ENCODE results near the gene CHPF2. TPM values are rescaled to one million over a fixed set of nuclear protein-coding genes. Genes with fewer than 3 reads are reported as not detected.

The CHPF2 gene
- total RNA-seq, 1 donor from 2014 or later, result 17.3 TPM

DNA sequence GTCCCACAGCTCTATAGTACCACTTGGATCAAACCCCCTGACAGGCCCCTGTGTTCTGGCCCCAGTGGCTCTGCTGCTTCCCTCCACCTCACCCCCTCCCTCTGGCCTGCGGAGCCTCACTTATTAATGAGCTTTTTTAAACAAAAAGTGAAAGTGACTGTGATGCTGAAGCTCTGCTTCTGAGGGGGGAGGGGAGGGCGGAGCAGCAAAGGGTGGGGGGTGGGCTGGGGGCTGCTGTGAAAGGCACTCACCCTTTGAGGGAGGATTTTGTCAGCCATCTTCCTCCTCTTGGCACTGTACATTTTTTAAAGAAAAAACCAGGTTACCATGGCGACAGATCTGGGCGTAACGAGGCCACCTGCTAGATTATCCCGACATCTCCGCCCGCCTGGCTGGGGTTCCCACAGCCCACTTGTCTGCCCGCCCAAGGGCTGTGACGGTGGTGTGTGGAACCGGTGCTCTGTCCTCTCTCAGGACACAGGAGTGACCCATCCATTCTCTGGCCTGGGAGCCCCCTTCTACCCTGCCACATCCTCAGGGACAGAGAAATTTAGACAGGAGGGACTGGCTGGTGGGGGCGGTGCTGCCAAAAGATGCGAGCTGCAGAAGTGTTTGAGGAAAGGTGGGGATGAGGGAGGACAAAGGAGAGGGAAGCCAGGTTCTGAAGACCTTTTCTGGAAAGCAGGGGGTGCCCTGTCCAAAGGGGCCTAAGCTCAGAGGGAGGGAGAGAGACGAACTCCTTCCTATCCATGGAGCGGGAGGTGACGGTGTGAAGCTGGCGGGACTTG is 11.3 kb downstream of the CHPF2 start:
- TF ChIP-seq, protein P1, sequence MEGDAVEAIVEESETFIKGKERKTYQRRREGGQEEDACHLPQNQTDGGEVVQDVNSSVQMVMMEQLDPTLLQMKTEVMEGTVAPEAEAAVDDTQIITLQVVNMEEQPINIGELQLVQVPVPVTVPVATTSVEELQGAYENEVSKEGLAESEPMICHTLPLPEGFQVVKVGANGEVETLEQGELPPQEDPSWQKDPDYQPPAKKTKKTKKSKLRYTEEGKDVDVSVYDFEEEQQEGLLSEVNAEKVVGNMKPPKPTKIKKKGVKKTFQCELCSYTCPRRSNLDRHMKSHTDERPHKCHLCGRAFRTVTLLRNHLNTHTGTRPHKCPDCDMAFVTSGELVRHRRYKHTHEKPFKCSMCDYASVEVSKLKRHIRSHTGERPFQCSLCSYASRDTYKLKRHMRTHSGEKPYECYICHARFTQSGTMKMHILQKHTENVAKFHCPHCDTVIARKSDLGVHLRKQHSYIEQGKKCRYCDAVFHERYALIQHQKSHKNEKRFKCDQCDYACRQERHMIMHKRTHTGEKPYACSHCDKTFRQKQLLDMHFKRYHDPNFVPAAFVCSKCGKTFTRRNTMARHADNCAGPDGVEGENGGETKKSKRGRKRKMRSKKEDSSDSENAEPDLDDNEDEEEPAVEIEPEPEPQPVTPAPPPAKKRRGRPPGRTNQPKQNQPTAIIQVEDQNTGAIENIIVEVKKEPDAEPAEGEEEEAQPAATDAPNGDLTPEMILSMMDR (IDR thresholded peaks at IDR 0.05; ENCODE audit: borderline replicate concordance), result no peak
- Histone ChIP-seq H3K36me3 (peaks cover 32% of the 10 kb centered on the region), H3K4me3 (no peak overlapping the region), H3K27me3 (ENCODE audit: low read depth) (peaks cover 29% of the 10 kb centered on the region), H3K27ac (replicated peaks) (peak overlapping the region; percentile 5), H3K9me3 (replicated peaks) (no peaks in the 10 kb centered on the region), H3K4me1 (peaks cover 75% of the 10 kb centered on the region)
- intact Hi-C loops (cut with micrococcal nuclease), result no loop called here
- no peak for DNase-seq

DNA sequence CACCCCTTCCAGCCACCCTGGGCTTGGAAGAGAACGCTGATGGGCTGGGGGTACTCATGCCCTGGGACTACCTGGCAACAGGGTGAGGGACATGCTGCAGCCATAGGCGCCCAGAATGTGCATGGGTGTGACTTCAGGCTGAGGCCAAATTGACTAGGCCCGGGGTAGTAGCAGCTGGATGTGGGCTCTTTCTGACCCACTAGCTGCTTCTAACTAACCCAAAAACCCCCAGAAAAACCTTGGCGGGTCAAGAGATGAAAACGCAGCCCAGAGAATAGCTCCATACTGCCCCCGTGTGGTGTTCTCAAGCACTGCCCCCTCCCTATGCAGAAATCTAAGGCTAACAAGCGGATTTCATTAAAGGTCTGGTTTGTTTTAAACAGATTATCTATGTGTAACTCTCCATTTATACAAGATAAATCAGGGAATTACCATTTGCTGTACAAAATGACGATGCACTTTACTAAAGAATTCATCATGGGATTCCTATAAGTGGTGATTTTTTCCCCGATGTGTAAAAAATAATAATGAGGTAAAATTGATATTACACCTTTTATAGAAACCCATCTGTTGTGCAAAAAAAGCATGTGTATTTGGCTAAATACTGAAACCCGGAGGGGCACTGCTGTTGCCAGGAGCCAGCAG is 12.0 kb downstream of the CHPF2 start:
- H3K9me3 ChIP-seq (replicated peaks), result no peaks in the 10 kb centered on the region
- H3K36me3 ChIP-seq, result peaks cover 25% of the 10 kb centered on the region
- H3K4me3 ChIP-seq, result peak overlapping the region; percentile 84
- DNase-seq, result no peak
- intact Hi-C loops (cut with micrococcal nuclease), result no loop called here
- peaks cover 29% of the 10 kb centered on the region for H3K27me3 ChIP-seq (ENCODE audit: low read depth)
- peaks cover 80% of the 10 kb centered on the region for H3K4me1 ChIP-seq
- TF ChIP-seq, protein P1 (IDR thresholded peaks at IDR 0.05; ENCODE audit: borderline replicate concordance), result peak; percentile 90
- no peak overlapping the region for H3K27ac ChIP-seq (replicated peaks)

DNA sequence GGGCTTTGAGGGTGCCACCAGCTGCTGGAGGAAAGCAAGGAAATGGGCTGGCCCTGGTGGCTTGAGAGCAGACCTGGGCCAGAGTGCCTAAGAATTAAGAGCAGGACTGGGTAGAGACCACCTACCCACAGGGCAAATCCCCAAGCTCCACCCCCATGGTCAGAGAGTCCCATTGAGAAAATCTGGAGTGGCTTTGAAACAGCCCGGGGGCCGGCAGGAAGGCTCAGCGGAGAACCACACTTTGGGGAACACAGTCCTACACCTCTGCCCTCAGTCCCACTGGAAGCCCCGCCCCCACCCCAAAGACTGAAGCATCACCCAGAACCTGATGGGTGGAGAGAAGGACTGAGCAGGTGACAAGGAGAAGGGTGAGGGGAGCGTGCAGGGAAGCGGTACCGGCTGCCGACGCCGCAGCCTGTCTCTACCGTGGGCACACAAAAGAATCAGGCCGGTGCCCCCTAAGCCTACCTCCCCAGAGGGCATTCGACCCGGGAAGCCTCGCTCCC is 12.6 kb downstream of the CHPF2 start:
- no peaks in the 10 kb centered on the region for H3K9me3 ChIP-seq (replicated peaks)
- peaks cover 29% of the 10 kb centered on the region for H3K27me3 ChIP-seq (ENCODE audit: low read depth)
- H3K27ac ChIP-seq (replicated peaks), result peak overlapping the region; percentile 99
- DNase-seq, result no peak
- intact Hi-C loops (cut with micrococcal nuclease), result no loop called here
- H3K4me1 ChIP-seq, result peaks cover 86% of the 10 kb centered on the region
- H3K4me3 ChIP-seq, result peak overlapping the region; percentile 84
- peaks cover 19% of the 10 kb centered on the region for H3K36me3 ChIP-seq
- TF ChIP-seq, protein P1 (IDR thresholded peaks at IDR 0.05; ENCODE audit: borderline replicate concordance), result no peak

DNA sequence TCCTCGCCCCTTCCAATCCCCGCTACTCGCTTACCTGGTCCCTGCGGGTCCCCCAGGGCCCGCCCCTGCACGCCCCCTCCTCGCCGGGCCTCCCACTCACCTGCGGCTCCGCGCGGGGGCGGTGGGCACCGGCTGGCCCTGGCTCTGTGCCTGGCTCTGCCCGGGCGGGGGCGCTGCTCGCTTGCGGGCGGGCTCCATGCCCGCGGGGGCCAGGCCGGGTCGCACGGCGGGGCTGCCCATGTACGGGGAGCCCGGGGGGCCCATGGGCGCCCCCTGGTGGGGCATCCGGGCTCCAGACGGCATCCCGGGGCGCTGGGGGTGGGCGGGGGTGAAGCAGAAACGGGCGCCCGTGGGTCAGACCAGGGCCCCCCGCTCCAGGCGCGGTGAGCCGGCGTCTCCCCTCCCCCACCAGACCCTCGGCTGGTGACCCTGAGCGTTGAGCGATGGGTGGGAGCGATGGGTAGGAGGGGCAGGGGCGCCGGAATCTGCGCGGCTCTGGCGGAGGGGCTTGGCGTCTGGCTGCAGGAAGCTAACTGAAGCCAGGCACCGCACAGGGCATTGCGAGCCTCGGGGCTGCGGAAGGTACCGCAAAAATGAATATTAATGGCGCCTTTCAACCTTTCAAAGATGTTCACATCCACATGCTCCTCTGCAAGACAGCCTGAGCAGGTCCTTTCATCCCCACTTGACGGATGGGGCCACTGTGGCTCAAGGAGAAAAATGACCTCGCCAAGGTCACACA is 13.2 kb downstream of the CHPF2 start:
- DNase-seq, result no peak
- peaks cover 29% of the 10 kb centered on the region for H3K27me3 ChIP-seq (ENCODE audit: low read depth)
- TF ChIP-seq, protein P1 (IDR thresholded peaks at IDR 0.05; ENCODE audit: borderline replicate concordance), result peak; percentile 71
- H3K27ac ChIP-seq (replicated peaks), result peak overlapping the region; percentile 99
- peak overlapping the region; percentile 84 for H3K4me3 ChIP-seq
- peaks cover 86% of the 10 kb centered on the region for H3K4me1 ChIP-seq
- intact Hi-C loops (cut with micrococcal nuclease), result no loop called here
- H3K36me3 ChIP-seq, result peaks cover 17% of the 10 kb centered on the region
- H3K9me3 ChIP-seq (replicated peaks), result no peaks in the 10 kb centered on the region

DNA sequence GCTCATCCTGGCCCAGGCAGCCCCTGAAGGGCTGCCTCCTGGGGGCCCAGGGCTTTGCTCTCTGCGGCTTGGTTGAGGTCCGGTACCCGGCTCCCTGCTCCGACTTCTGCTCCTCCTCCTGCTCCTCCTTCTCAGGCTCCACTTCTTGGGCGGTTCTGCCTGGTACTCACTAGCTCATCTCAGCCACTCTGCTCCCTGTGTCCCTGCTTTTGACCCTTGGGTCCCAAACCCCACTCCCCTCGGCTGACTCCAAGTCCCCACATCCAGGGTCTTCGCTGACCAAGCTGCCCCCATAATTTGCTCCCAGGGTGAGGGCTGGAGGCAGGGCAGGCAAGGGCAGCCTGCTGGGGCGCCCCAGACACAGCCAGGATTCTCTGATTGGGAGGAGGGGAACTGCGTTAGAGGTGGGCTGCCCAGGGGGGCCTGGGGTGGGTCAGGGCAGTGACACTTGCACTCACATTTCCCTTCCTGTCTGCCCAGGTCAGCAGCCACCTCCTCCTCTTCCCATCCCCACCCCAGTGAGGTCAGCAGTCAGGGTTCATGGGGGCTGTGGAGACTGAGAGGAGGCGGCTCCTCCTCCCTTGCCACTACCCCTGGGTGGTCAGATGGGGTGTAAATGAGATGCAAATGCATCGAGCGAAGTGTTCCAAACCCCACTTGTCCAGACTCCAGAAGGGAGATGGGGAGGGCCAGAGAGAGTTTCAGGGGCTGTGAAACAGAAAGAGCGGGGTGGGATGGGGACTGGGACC is 14.0 kb downstream of the CHPF2 start:
- no peak for DNase-seq
- Histone ChIP-seq H3K27ac (replicated peaks) (peak overlapping the region; percentile 99), H3K9me3 (replicated peaks) (no peaks in the 10 kb centered on the region), H3K36me3 (peaks cover 9% of the 10 kb centered on the region), H3K27me3 (ENCODE audit: low read depth) (peaks cover 29% of the 10 kb centered on the region), H3K4me3 (peak overlapping the region; percentile 84), H3K4me1 (peaks cover 86% of the 10 kb centered on the region)
- intact Hi-C loops (cut with micrococcal nuclease), result no loop called here
- TF ChIP-seq, protein P1 (IDR thresholded peaks at IDR 0.05; ENCODE audit: borderline replicate concordance), result no peak
